GM12878 (cell line): ENCODE measurements around the gene MSGN1. TPM values are rescaled to one million over a fixed set of nuclear protein-coding genes. Genes with fewer than 3 reads are reported as not detected.

Source experiments
- ATAC-seq: fragments of 200-7000 bp; cut with Tn5 transposase; 3 replicates; pipeline ENCODE4 v1.9.1; 2020; ENCODE audit warnings: mild to moderate bottlenecking, moderate library complexity
- Bru-seq: library from RNA; stranded (reverse); fragments of 400-500 nt; gene quantifications from one replicate; lab custom pipeline; 2021; lab: Mats Ljungman, UMichigan
- BruChase-seq, 2 experiments: library from RNA; stranded (reverse); fragments of 400-500 nt; gene quantifications; one replicate each; lab custom pipeline; 2021; lab: Mats Ljungman, UMichigan
- BruUV-seq: library from RNA; stranded (reverse); fragments of 400-500 nt; replicated peaks from 2 replicates; lab custom pipeline; 2021; lab: Mats Ljungman, UMichigan
- CTCF ChIA-PET: fragments of 300-600 bp; sonication (Branson Sonifier 250); formaldehyde crosslinking; extraction: SDS; loops from one replicate; lab custom pipeline; 2021; ENCODE audit warnings: inconsistent platforms; lab: Yijun Ruan, JAX
- POLR2A ChIA-PET: fragments of 350-600 bp; formaldehyde crosslinking; extraction: SDS; loops from one replicate; lab custom pipeline; 2021; ENCODE audit warnings: inconsistent platforms; lab: Charles Lee
- RAD21 ChIA-PET: fragments of 300-600 bp; sonication (Branson Sonifier 250); formaldehyde crosslinking; loops from one replicate; lab custom pipeline; 2023; ENCODE audit warnings: antibody characterized with exemption; ENCODE audit not compliant: unreplicated experiment; lab: Charles Lee
- SMC1A ChIA-PET: fragments of 300-600 bp; sonication (Branson Sonifier 250); formaldehyde crosslinking; loops from one replicate; lab custom pipeline; 2023; ENCODE audit not compliant: unreplicated experiment, uncharacterized antibody; lab: Charles Lee
- DNase-seq: peaks from one replicate; pipeline ENCODE4 v3.0.0-alpha.2; 2011; ENCODE audit warnings: low read depth, low spot score
- FAIRE-seq: peaks from 3 replicates; lab custom pipeline; 2011; peaks lifted over from hg19 to GRCh38; lab: Jason Lieb, UNC
- H2AFZ ChIP-seq: 2 replicates; pipeline ENCODE4 v1.6.0; 2011; ENCODE audit warnings: low read depth, low read length, control low read depth; ENCODE audit not compliant: control insufficient read depth
- H3K27ac ChIP-seq: 2 replicates; pipeline ENCODE4 v1.5.1; 2011; ENCODE audit warnings: control low read depth; ENCODE audit not compliant: control insufficient read depth, insufficient read depth
- H3K27me3 ChIP-seq, 2 experiments: replicated peaks in 1 of 2; 2 replicates each; pipeline versions ENCODE4 v1.6.0 to v1.6.1; 2011; ENCODE audit warnings: low read length in 1 of 2; ENCODE audit not compliant: control insufficient read depth in 2 of 2, insufficient read depth in 2 of 2
- H3K36me3 ChIP-seq, 2 experiments: 2 replicates each; pipeline ENCODE4 v1.5.1; 2011; ENCODE audit warnings: low read length in 1 of 2; ENCODE audit not compliant: control insufficient read depth in 2 of 2, insufficient read depth in 2 of 2
- H3K4me1 ChIP-seq: 2 replicates; pipeline ENCODE4 v1.6.1; 2011; ENCODE audit warnings: mild to moderate bottlenecking, low read length, moderate library complexity, mixed read lengths; ENCODE audit not compliant: control insufficient read depth, insufficient read depth
- H3K4me2 ChIP-seq: 2 replicates; pipeline ENCODE4 v1.6.0; 2011; ENCODE audit warnings: control low read depth; ENCODE audit not compliant: control insufficient read depth, insufficient read depth
- H3K4me3 ChIP-seq: fragments of 200-600 bp; sonication (generic); 2 replicates; pipeline ENCODE4 v1.5.1; 2016
- H3K79me2 ChIP-seq: 2 replicates; pipeline ENCODE4 v1.6.0; 2011; ENCODE audit warnings: low read length; ENCODE audit not compliant: control insufficient read depth, insufficient read depth
- H3K9ac ChIP-seq: 2 replicates; pipeline ENCODE4 v1.8.0; 2011; ENCODE audit warnings: low read length, control low read depth, mixed read lengths; ENCODE audit not compliant: control insufficient read depth, insufficient read depth
- H3K9me3 ChIP-seq: replicated peaks from 3 replicates; pipeline ENCODE4 v1.5.1; 2011; ENCODE audit warnings: mild to moderate bottlenecking, low read length; ENCODE audit not compliant: control insufficient read depth, insufficient read depth
- H4K20me1 ChIP-seq: 2 replicates; pipeline ENCODE4 v1.6.0; 2011; ENCODE audit not compliant: control insufficient read depth, insufficient read depth
- SMAD1 ChIP-seq: fragments of 450-650 bp; IDR thresholded peaks from 2 replicates; pipeline ENCODE4 v1.6.1; 2018; ENCODE audit warnings: mild to moderate bottlenecking, low read depth; ENCODE audit not compliant: partially characterized antibody
- TCF3 ChIP-seq: IDR thresholded peaks from 2 replicates; pipeline ENCODE4 v1.6.1; 2012; ENCODE audit warnings: low read depth, mild to moderate bottlenecking, low read length, borderline replicate concordance; ENCODE audit not compliant: insufficient read depth
- WGBS: methylation state at CpG from one replicate; pipeline ENCODE4 v1.1.6; 2016; ENCODE audit warnings: low lambda C conversion rate; ENCODE audit not compliant: insufficient replicate concordance, insufficient coverage; ENCODE audit errors: missing lambda C conversion rate; 5-methylcytosine and 5-hydroxymethylcytosine counted together
- in situ Hi-C: fragments of 300-500 bp; cut with MboI; formaldehyde crosslinking; loops from 9 replicates; pipeline ENCODE4 v1.14.3; 2018; ENCODE audit warnings: mixed read lengths
- intact Hi-C: fragments of 100-400 bp; cut with micrococcal nuclease; formaldehyde crosslinking; loops from one replicate; pipeline ENCODE4 v1.14.2; 2022; ENCODE audit not compliant: unreplicated experiment
- long read RNA-seq, 2 experiments: library from polyadenylated mRNA; unstranded; transcript quantifications; one replicate each; pipeline ENCODE4 v2.0.0, GENCODE V29; 2019 to 2020
- polyA minus RNA-seq, 3 experiments: library from RNA; depleted of rRNA, polyadenylated mRNA; stranded (reverse); fragments of >200 nt; gene quantifications; 2 replicates each; pipeline ENCODE4 v1.2.3, GENCODE V29; 2011
- polyA plus RNA-seq, 11 experiments: library from polyadenylated mRNA; depleted of rRNA in 4 of 11; unstranded in 6 of 11; stranded (reverse) in 5 of 11; fragments of >200 nt; fragmentation: Nextera tagmentation in 4 of 11; fragmentation: Illumina TruSeq in 1 of 11; extraction: Ambion mirVana in 4 of 11; extraction: Trizol in 1 of 11; gene quantifications; 1 replicate in 1 of 11; 2 replicates in 10 of 11; pipeline versions ENCODE4 v1.2.1 to v1.2.3, GENCODE V29; 2011 to 2016; ENCODE audit warnings: inconsistent platforms in 2 of 11, missing spikeins in 2 of 11, low read depth in 1 of 11
- total RNA-seq, 4 experiments: library from RNA; depleted of rRNA in 3 of 4; stranded (reverse); fragments of >200 nt in 3 of 4; fragmentation: Illumina TruSeq in 1 of 4; extraction: Trizol in 1 of 4; gene quantifications; 2 replicates each; pipeline versions ENCODE4 v1.2.1 to v1.2.3, GENCODE V29; 2013 to 2021
- TF ChIP-seq, protein P1 (sequence below): fragments of 450-650 bp; IDR thresholded peaks from 2 replicates; pipeline ENCODE4 v1.6.1; 2017; ENCODE audit warnings: mild to moderate bottlenecking, moderate library complexity
- TF ChIP-seq, protein P2 (sequence below): IDR thresholded peaks from 2 replicates; pipeline ENCODE4 v1.6.1; 2012; ENCODE audit warnings: low read length, inconsistent platforms
- TF ChIP-seq, protein P3 (sequence below), 3 experiments: IDR thresholded peaks in 2 of 3; conservative IDR thresholded peaks in 1 of 3; 2 replicates each; pipeline ENCODE4 v1.5.1; 2011; ENCODE audit warnings: low read depth in 3 of 3, low read length in 3 of 3, mild to moderate bottlenecking in 3 of 3, control low read depth in 2 of 3, moderate library complexity in 2 of 3, inconsistent platforms in 1 of 3, mixed read lengths in 1 of 3; ENCODE audit not compliant: control insufficient read depth in 2 of 3, insufficient read depth in 1 of 3; ENCODE audit errors: extremely low read depth in 1 of 3
- TF ChIP-seq, protein P4 (sequence below): IDR thresholded peaks from 2 replicates; pipeline ENCODE4 v1.6.1; 2012; ENCODE audit warnings: low read depth, low read length, improper control_type of control experiment

MSGN1 gene, protein sequence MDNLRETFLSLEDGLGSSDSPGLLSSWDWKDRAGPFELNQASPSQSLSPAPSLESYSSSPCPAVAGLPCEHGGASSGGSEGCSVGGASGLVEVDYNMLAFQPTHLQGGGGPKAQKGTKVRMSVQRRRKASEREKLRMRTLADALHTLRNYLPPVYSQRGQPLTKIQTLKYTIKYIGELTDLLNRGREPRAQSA
- not detected in 2 replicates for total RNA-seq (2013; cell fraction: nucleolus; rRNA removed)
- not detected in 2 replicates for total RNA-seq (2014; rRNA removed)
- total RNA-seq (2014; rRNA removed; fragmentation: Illumina TruSeq; extraction: Trizol), result 0.27 and 0.32 TPM in 2 replicates
- not detected in 2 replicates for total RNA-seq (2021)
- polyA plus RNA-seq (2011; ENCODE audit: low read depth), result not detected
- polyA plus RNA-seq (2011; rRNA removed), result not detected in 2 replicates
- polyA plus RNA-seq (2011; cell fraction: cytosol; rRNA removed), result 0.30 TPM in 1 of 2 replicates, not detected in the other
- polyA plus RNA-seq (2011; cell fraction: nucleus; rRNA removed), result 0.31 and 0.48 TPM in 2 replicates
- polyA plus RNA-seq (2012), result not detected in 2 replicates
- polyA plus RNA-seq (2014; fragmentation: Illumina TruSeq; extraction: Trizol), result not detected in 2 replicates
- not detected for polyA plus RNA-seq (2014; fragmentation: Nextera tagmentation; extraction: Ambion mirVana)
- not detected in 2 replicates for polyA plus RNA-seq (2014; rRNA removed)
- polyA plus RNA-seq (2016; fragmentation: Nextera tagmentation; extraction: Ambion mirVana), result not detected
- 0.46 TPM in 1 of 2 replicates, not detected in the other for polyA minus RNA-seq (2011; rRNA and poly(A)+ RNA removed)
- not detected in 2 replicates for polyA minus RNA-seq (2011; cell fraction: cytosol; rRNA and poly(A)+ RNA removed)
- 1.1 TPM in 1 of 2 replicates, not detected in the other for polyA minus RNA-seq (2011; cell fraction: nucleus; rRNA and poly(A)+ RNA removed)
- Bru-seq, nascent RNA, result percentile 22 among the genes with signal in this experiment
- BruChase-seq, experiment 1, labeled RNA remaining after a 6-hour chase, result percentile 34 among the genes with signal in this experiment
- not detected for BruChase-seq, experiment 2, labeled RNA remaining after a 2-hour chase
- long read RNA-seq, experiment 1, result 0 reads
- long read RNA-seq, experiment 2, result 0 reads

DNA sequence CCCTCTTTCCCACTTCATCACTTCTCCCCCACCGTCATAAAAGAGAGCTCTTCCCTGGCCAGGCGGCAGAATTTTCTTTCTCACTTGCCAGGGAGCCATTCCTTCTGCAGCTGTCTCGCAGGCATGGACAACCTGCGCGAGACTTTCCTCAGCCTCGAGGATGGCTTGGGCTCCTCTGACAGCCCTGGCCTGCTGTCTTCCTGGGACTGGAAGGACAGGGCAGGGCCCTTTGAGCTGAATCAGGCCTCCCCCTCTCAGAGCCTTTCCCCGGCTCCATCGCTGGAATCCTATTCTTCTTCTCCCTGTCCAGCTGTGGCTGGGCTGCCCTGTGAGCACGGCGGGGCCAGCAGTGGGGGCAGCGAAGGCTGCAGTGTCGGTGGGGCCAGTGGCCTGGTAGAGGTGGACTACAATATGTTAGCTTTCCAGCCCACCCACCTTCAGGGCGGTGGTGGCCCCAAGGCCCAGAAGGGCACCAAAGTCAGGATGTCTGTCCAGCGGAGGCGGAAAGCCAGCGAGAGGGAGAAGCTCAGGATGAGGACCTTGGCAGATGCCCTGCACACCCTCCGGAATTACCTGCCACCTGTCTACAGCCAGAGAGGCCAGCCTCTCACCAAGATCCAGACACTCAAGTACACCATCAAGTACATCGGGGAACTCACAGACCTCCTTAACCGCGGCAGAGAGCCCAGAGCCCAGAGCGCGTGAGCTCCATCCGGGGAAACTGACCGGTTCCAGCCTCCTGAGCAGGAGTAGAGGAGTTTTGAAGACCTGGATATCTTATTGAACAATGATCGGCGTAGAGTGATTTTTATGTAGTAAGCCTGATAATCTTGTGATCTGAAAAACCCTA, at the start of gene MSGN1:
TSS of gene MSGN1 (plus strand) at position 65 of the 850 bp plus-strand sequence. CDS start at position 124, 59 bp downstream.
- intact Hi-C loops (loop anchor here (10.0 kb wide), 1 partner anchor 1162 kb away; no protein-coding TSS in a partner anchor), in situ Hi-C loops (no loop called here)
- Histone ChIP-seq H3K9me3 (no peaks in the 10 kb centered on the region), H3K9ac (peak within 1 kb of the TSS; percentile 41), H3K4me3 (no peak within 1 kb of the TSS), H3K79me2 (no peaks in the 10 kb centered on the region), H3K36me3 (no peaks in the 10 kb centered on the region), H3K4me1 (peaks cover 46% of the 10 kb centered on the region), H2AFZ (peak within 1 kb of the TSS; percentile 37; the same call in 1 of the 2 replicates), H4K20me1 (no peaks in the 10 kb centered on the region), H3K4me2 (peak within 1 kb of the TSS; percentile 70), H3K27me3 (no peaks in the 10 kb centered on the region), H3K27ac (peak within 1 kb of the TSS; percentile 81)
- no peak for DNase-seq
- POLR2A ChIA-PET, result interaction anchor here (0.9 to 7.1 kb wide), 3 partner anchors 8 to 63 kb away, joined by 3 to 108 read pairs (median 19); partner anchors contain the start of genes GEN1 and SMC6
- CTCF ChIA-PET, result interaction anchor here (0.7 to 5.9 kb wide), 5 partner anchors 9 to 66 kb away, joined by 3 to 68 read pairs (median 4); no protein-coding TSS in a partner anchor
- BruUV-seq, result no TSS peak
- RAD21 ChIA-PET, result interaction anchor here (1.3 to 6.3 kb wide), 7 partner anchors 8 to 98 kb away, joined by 3 to 54 read pairs (median 8); partner anchors contain the start of genes GEN1 and SMC6
- WGBS, result 99% methylated on average over 25 of the region's 26 CpGs
- FAIRE-seq, result no peak
- ATAC-seq, result no peak
- SMC1A ChIA-PET, result interaction anchor here (0.9 to 6.5 kb wide), 7 partner anchors 7 to 66 kb away, joined by 3 to 145 read pairs (median 7); partner anchors contain the start of gene GEN1
- TF ChIP-seq, protein P1, sequence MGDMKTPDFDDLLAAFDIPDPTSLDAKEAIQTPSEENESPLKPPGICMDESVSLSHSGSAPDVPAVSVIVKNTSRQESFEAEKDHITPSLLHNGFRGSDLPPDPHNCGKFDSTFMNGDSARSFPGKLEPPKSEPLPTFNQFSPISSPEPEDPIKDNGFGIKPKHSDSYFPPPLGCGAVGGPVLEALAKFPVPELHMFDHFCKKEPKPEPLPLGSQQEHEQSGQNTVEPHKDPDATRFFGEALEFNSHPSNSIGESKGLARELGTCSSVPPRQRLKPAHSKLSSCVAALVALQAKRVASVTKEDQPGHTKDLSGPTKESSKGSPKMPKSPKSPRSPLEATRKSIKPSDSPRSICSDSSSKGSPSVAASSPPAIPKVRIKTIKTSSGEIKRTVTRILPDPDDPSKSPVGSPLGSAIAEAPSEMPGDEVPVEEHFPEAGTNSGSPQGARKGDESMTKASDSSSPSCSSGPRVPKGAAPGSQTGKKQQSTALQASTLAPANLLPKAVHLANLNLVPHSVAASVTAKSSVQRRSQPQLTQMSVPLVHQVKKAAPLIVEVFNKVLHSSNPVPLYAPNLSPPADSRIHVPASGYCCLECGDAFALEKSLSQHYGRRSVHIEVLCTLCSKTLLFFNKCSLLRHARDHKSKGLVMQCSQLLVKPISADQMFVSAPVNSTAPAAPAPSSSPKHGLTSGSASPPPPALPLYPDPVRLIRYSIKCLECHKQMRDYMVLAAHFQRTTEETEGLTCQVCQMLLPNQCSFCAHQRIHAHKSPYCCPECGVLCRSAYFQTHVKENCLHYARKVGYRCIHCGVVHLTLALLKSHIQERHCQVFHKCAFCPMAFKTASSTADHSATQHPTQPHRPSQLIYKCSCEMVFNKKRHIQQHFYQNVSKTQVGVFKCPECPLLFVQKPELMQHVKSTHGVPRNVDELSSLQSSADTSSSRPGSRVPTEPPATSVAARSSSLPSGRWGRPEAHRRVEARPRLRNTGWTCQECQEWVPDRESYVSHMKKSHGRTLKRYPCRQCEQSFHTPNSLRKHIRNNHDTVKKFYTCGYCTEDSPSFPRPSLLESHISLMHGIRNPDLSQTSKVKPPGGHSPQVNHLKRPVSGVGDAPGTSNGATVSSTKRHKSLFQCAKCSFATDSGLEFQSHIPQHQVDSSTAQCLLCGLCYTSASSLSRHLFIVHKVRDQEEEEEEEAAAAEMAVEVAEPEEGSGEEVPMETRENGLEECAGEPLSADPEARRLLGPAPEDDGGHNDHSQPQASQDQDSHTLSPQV, result no peak
- TF ChIP-seq SMAD1 (no peak), TCF3 (no peak)
- TF ChIP-seq, protein P2, sequence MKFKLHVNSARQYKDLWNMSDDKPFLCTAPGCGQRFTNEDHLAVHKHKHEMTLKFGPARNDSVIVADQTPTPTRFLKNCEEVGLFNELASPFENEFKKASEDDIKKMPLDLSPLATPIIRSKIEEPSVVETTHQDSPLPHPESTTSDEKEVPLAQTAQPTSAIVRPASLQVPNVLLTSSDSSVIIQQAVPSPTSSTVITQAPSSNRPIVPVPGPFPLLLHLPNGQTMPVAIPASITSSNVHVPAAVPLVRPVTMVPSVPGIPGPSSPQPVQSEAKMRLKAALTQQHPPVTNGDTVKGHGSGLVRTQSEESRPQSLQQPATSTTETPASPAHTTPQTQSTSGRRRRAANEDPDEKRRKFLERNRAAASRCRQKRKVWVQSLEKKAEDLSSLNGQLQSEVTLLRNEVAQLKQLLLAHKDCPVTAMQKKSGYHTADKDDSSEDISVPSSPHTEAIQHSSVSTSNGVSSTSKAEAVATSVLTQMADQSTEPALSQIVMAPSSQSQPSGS, result no peak
- TF ChIP-seq, protein P3, sequence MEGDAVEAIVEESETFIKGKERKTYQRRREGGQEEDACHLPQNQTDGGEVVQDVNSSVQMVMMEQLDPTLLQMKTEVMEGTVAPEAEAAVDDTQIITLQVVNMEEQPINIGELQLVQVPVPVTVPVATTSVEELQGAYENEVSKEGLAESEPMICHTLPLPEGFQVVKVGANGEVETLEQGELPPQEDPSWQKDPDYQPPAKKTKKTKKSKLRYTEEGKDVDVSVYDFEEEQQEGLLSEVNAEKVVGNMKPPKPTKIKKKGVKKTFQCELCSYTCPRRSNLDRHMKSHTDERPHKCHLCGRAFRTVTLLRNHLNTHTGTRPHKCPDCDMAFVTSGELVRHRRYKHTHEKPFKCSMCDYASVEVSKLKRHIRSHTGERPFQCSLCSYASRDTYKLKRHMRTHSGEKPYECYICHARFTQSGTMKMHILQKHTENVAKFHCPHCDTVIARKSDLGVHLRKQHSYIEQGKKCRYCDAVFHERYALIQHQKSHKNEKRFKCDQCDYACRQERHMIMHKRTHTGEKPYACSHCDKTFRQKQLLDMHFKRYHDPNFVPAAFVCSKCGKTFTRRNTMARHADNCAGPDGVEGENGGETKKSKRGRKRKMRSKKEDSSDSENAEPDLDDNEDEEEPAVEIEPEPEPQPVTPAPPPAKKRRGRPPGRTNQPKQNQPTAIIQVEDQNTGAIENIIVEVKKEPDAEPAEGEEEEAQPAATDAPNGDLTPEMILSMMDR (IDR thresholded peaks at IDR 0.05 in 2 of 3, conservative IDR thresholded peaks at IDR 0.05 in 1 of 3; ENCODE audit: control insufficient read depth in 2 of 3, extremely low read depth in 1 of 3, insufficient read depth in 1 of 3, low read depth in 3 of 3, low read length in 3 of 3), result no peak
- TF ChIP-seq, protein P4, sequence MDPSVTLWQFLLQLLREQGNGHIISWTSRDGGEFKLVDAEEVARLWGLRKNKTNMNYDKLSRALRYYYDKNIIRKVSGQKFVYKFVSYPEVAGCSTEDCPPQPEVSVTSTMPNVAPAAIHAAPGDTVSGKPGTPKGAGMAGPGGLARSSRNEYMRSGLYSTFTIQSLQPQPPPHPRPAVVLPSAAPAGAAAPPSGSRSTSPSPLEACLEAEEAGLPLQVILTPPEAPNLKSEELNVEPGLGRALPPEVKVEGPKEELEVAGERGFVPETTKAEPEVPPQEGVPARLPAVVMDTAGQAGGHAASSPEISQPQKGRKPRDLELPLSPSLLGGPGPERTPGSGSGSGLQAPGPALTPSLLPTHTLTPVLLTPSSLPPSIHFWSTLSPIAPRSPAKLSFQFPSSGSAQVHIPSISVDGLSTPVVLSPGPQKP, result no peak
